Calu3 (cell line): ENCODE results near the gene TGFB1. TPM values are rescaled to one million over a fixed set of nuclear protein-coding genes. Genes with fewer than 3 reads are reported as not detected.
A peak's percentile ranks its signal among the peaks of the same experiment; 100 is the strongest.

ENCODE experiments used
- BruUV-seq: library from RNA; stranded (reverse); fragments of 400-500 nt; replicated peaks from 2 replicates; lab custom pipeline; 2021; lab: Mats Ljungman, UMichigan
- CTCF ChIA-PET: fragments of 300-600 bp; sonication (Branson Sonifier 250); formaldehyde crosslinking; loops from one replicate; lab custom pipeline; 2022; ENCODE audit warnings: antibody characterized with exemption; lab: Charles Lee
- DNase-seq: peaks from one replicate; pipeline ENCODE4 v3.0.0; 2022
- H3K27ac Mint-ChIP-seq: one replicate; pipeline ENCODE4 v1.8.0; 2022; ENCODE audit warnings: mixed read lengths; ENCODE audit not compliant: unreplicated experiment
- H3K27me3 Mint-ChIP-seq: one replicate; pipeline ENCODE4 v1.8.0; 2022; ENCODE audit warnings: mixed read lengths; ENCODE audit not compliant: unreplicated experiment
- H3K36me3 Mint-ChIP-seq: one replicate; pipeline ENCODE4 v1.8.0; 2022; ENCODE audit warnings: mild to moderate bottlenecking, moderate library complexity, mixed read lengths; ENCODE audit not compliant: insufficient read depth, unreplicated experiment
- H3K4me1 Mint-ChIP-seq: one replicate; pipeline ENCODE4 v1.8.0; 2022; ENCODE audit warnings: mild to moderate bottlenecking, low read depth, mixed read lengths; ENCODE audit not compliant: unreplicated experiment
- H3K4me3 Mint-ChIP-seq: one replicate; pipeline ENCODE4 v1.8.0; 2022; ENCODE audit warnings: mild to moderate bottlenecking, low read depth, moderate library complexity, mixed read lengths; ENCODE audit not compliant: unreplicated experiment
- H3K9me3 Mint-ChIP-seq: one replicate; pipeline ENCODE4 v1.8.0; 2022; ENCODE audit warnings: low read depth, mixed read lengths; ENCODE audit not compliant: unreplicated experiment
- intact Hi-C: fragments of 100-400 bp; cut with micrococcal nuclease; formaldehyde crosslinking; loops from one replicate; pipeline ENCODE4 v1.10.0; 2022; ENCODE audit not compliant: unreplicated experiment
- total RNA-seq: library from RNA; stranded (reverse); gene quantifications from 2 replicates; pipeline ENCODE4 v1.2.3, GENCODE V29; 2022
- TF ChIP-seq, protein P1 (sequence below): fragments of 200-600 bp; IDR thresholded peaks from one replicate; pipeline ENCODE4 v1.8.0; 2022; ENCODE audit warnings: antibody characterized with exemption; ENCODE audit not compliant: unreplicated experiment

The TGFB1 gene
- total RNA-seq, 1 experiment from 2014 or later = 39.2 TPM

DNA sequence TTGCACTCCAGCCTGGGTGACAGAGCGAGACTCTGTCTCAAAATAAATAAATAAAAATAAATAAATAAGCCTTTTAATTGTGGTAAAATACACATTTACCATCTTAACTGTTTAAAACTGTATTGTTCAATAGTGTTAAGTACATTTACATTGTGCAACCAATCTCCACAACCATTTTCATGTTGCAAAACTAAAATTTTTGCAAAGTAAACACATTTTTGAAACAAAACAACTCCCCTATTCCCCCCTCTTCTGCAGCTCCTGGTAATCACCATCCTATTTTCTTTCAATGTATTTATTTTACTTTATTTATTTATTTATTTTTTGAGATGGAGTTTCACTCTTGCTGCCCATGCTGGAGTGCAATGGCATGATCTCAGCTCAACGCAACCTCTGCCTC is 16.0 kb upstream of the TGFB1 start:
- Mint-ChIP-seq H3K4me1 (peaks cover 32% of the 10 kb centered on the region), H3K4me3 (no peak overlapping the region), H3K9me3 (no peaks in the 10 kb centered on the region), H3K27ac (no peak overlapping the region), H3K36me3 (peaks cover 8% of the 10 kb centered on the region), H3K27me3 (no peaks in the 10 kb centered on the region)
- CTCF ChIA-PET = no interaction called here
- intact Hi-C loops = no loop called here
- TF ChIP-seq, protein P1, sequence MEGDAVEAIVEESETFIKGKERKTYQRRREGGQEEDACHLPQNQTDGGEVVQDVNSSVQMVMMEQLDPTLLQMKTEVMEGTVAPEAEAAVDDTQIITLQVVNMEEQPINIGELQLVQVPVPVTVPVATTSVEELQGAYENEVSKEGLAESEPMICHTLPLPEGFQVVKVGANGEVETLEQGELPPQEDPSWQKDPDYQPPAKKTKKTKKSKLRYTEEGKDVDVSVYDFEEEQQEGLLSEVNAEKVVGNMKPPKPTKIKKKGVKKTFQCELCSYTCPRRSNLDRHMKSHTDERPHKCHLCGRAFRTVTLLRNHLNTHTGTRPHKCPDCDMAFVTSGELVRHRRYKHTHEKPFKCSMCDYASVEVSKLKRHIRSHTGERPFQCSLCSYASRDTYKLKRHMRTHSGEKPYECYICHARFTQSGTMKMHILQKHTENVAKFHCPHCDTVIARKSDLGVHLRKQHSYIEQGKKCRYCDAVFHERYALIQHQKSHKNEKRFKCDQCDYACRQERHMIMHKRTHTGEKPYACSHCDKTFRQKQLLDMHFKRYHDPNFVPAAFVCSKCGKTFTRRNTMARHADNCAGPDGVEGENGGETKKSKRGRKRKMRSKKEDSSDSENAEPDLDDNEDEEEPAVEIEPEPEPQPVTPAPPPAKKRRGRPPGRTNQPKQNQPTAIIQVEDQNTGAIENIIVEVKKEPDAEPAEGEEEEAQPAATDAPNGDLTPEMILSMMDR = no peak
- BruUV-seq = no TSS peak
- no peak for DNase-seq

DNA sequence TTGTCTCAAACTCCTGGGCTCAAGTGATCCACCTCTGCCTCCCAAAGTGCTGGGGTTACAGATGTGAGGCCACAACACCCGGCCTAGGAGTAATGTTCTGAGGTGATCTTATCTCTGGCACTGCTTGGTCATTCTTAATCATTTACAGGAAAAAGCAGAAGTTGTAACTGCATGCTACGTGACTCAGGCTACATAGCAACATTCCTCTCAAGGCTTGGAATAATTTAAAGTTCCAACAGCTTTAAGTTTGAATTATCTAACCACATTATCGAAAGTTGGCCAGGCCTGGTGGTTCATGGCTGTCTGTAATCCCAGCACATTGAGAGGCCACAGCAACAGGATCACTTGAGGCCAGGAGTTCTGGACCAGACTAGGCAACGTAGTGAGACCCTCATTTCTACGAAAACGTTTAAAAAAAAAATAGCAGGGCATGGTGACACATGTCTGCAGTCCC is 14.2 kb upstream of the TGFB1 start:
- no TSS peak for BruUV-seq
- DNase-seq = peak; percentile 46
- peaks cover 27% of the 10 kb centered on the region for H3K36me3 Mint-ChIP-seq
- peaks cover 29% of the 10 kb centered on the region for H3K4me1 Mint-ChIP-seq
- TF ChIP-seq, protein P1 = no peak
- no peaks in the 10 kb centered on the region for H3K27me3 Mint-ChIP-seq
- no peaks in the 10 kb centered on the region for H3K9me3 Mint-ChIP-seq
- intact Hi-C loops = no loop called here
- CTCF ChIA-PET = interaction anchor here (0.6 to 1.3 kb wide), 5 partner anchors 9 to 72 kb away, joined by 3 to 9 read pairs (median 3); partner anchors contain the start of gene DMAC2
- H3K27ac Mint-ChIP-seq = peak overlapping the region; percentile 72
- peak overlapping the region; percentile 33 for H3K4me3 Mint-ChIP-seq

DNA sequence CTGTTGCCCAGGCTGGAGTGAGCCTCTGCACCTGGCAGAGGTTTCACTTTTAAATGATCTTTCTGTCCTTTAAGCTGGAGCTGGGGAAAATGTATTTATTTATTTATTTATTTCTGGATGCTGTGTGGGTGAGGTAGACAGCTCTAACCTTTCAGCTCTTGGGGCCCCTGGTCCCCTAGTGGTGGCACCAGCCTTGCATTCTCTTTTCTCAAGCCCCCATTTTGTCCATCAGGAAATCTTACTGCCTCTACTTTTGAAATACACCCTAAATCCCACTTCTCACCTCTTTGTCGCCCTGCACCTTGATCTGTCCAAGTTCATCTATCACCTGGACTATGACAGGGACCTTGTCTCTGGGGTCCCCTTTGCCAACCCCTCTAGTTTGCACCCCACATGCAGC is 12.4 kb upstream of the TGFB1 start:
- CTCF ChIA-PET = interaction anchor here (0.5 to 1.5 kb wide), 5 partner anchors 13 to 1839 kb away, joined by 3 to 5 read pairs (median 4); partner anchors contain the start of gene PSG4

DNA sequence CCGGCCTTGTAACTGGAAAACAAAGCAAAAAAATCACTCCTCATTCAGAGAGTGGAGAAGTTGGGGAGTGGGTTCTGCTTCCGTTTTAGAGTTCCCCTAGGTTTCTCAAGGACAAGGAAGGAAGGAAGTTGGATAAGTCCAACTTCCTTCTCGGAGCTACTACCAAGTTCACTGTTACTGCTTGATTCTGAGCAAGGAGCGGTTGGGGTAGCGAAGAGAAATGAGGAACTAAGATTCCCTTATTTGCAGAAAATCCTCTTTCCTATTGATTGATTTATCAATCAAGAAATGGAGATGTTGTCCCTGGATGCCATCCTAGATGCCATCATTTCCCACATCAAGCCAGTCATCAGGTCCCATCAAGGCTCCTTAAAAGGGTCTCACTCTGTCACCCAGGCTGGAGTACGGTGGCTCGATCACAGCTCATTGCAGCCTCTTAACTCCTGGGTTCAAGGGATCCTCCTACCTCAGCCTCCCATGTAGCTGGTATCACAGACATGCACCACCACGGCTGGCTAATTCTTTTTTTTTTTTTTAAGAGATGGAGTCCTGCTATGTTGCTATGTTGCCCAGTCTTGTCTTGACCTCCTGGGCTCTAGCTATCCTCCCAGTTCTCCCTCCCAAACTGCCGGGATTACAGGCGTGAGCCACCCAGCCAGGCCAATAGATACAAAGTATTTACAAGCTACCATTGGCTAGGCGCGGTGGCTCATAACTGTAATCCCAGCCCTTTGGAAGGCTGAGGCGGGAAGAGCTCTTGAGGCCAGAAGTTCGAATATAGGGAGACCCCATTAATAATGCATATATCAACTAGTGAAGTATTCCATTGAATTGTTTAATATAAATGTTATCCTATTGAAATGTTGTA is 11.0 kb upstream of the TGFB1 start:
- Mint-ChIP-seq H3K27me3 (no peaks in the 10 kb centered on the region), H3K4me3 (peak overlapping the region; percentile 95), H3K9me3 (no peaks in the 10 kb centered on the region), H3K36me3 (peaks cover 31% of the 10 kb centered on the region), H3K4me1 (peaks cover 34% of the 10 kb centered on the region), H3K27ac (peak overlapping the region; percentile 98)
- BruUV-seq = no TSS peak
- intact Hi-C loops = no loop called here
- TF ChIP-seq, protein P1 = no peak
- CTCF ChIA-PET = interaction anchor here (0.7 to 1.6 kb wide), 5 partner anchors 13 to 241 kb away, joined by 3 to 23 read pairs (median 4); partner anchors contain the start of genes DMAC2 and TGFB1
- no peak for DNase-seq

More for the DNA sequence above, 12.4 kb upstream of the TGFB1 start:
- Mint-ChIP-seq H3K4me3 (peak overlapping the region; percentile 3), H3K4me1 (peaks cover 34% of the 10 kb centered on the region), H3K36me3 (peaks cover 31% of the 10 kb centered on the region), H3K27me3 (no peaks in the 10 kb centered on the region), H3K27ac (peak overlapping the region; percentile 28), H3K9me3 (no peaks in the 10 kb centered on the region)
- TF ChIP-seq, protein P1 = peak; percentile 41
- BruUV-seq = no TSS peak
- DNase-seq = peak; percentile 35
- intact Hi-C loops = no loop called here
